ENCODE measurements around the gene KCNIP1.

Gene KCNIP1

DNA sequence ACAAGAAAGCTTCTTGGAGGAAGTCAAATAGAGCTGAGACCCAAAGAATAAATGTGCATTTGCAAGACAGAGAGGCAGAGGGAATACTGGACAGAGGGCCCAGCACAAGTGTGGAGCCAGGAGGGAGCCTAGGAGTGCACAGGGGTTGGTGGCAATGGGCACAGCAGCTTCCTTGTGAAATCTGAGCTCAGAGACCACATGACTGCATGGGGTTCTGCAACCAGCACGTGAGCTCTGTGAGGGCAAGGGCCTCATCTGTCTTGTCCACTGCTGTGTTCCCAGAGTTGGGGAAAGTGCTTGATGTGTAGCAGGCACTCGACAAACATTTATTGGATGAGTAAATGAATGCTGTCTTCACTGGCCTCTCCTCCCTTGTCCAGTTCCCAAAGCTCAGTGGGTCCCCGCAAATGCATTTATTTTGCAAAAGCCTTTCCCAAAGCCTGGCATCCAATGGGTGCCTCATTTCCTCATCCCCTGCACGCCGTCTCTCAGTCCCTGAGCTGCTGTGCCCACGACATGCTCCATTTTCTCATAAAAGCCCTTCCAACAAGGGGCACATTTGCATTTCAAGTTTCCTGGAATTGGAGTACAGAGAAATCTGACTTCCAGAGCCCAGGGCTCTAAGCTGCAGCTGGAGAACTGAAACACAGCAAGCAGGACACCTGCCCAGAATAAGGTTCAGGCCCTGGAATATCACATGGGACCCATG, 58.5 kb downstream of the KCNIP1 start:
- in situ Hi-C loops (cut with MboI; ENCODE audit: low sequenced_read_pairs), result no loop called here

DNA sequence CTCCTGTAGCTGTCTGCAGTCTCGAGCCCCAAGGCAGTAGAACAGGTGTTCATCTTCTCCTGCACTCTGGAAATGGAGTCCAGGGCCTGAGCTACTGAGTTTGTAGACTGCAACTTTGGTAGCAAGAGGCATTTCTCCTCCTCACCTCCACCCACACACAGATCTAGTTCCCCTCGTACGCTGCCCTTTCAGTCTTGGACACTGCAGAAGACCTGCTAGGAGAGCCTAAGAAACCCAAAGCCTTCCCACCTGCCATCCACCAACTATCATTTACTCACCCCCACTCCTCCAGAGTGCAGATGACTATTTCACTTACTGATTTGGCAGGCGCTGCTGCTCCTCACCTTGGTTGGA, 59.0 kb downstream of the KCNIP1 start:
- in situ Hi-C loops (cut with MboI; ENCODE audit: low sequenced_read_pairs), result no loop called here

DNA sequence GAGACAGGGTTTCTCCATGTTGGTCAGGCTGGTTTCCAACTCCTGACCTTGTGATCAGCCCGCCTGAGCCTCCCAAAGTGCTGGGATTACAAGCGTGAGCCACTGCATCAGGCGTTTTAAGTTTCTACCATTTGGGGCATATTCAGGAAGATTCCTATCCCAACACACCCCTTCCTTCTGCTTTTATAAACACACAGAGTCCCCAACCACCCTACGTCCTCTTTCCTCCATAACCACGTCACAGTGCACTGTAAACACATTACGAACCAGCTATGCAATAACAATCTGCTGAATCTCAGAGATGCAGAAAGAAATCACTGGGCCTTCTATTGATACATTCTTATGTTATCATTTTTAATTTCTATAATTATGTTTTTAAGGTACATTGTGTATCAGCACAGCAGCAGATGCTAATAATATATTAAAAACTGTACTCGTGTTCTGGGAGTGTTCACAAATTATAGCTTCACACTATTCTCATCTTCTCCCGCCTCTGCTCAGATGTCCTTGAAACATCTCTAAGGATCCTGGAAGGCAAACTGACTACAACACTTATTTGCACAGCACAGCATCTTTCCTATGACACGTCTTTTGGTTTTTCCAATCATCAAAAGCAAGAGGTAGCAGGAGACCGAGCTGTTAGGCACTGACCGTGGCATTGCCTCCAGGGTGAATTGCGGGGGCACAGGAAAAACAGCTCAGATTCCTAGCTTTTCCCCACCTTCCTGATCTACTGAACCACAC, 60.2 kb downstream of the KCNIP1 start:
- in situ Hi-C loops (cut with MboI; ENCODE audit: low sequenced_read_pairs), result no loop called here

DNA sequence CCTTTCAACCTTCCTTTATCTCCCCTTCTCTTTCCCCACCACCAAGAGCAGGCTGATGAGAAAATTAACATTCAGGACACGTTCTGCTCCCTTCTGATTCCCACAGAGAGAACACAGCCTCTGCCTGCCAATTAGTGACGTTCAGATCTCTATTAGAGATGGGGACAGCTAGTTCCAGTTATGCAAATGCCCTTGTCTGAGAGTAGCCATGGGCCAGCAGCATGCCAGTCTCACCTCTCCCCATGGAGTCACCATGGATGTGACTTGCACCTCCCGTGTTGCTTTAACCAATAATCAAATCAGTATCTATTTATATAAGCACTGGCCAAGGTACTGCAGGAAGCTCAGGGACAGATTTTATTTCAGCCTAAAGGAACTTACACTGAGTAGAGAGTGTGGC, 61.3 kb downstream of the KCNIP1 start:
- in situ Hi-C loops (cut with MboI; ENCODE audit: low sequenced_read_pairs), result no loop called here

DNA sequence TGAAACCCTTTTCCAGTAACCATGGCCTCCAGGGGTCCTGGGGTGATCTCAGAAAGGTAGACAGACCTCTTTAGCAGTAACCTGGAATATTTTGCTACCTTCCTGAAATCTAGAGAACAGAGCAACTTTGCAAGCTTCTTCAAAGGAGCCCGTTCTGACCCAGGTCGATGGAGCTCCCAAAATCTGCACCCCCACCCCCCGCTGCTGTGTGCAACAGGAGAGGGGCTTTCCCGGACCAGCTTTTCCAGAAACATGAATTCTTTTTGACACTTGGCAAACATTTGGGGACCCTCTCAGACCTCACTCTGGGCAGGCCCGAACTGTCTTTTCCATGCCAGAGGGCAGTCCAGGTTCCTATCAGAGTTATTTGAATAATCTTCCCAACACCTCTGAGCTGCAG, 65.3 kb downstream of the KCNIP1 start:
- in situ Hi-C loops (cut with MboI; ENCODE audit: low sequenced_read_pairs), result no loop called here

- in situ Hi-C loops (cut with MboI; ENCODE audit: low sequenced_read_pairs), result no loop called here
These were observed 66.7 kb downstream of the KCNIP1 start for GRCh38 chr5:170570476-170570875.

DNA sequence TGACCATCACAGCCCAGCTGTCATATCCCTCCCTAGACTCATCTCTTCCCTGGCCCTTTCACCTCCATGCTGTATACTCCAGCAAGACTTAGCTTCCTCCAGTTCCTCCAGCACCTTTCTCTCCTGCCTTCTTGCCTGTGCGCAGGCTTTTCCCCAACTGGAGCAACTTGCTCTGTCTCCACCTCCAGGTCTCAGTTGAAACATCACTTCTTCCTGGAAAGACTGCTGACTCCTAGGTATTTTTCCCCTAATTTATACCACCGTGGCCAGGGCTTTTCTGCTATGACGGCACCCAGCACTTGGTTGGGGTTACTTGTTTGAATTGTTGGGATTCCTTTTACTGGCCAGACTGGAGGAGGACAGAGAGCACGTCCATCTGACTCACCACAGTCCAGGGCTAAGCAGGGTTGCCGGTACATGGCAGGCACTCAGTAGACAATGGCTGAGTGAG, 67.5 kb downstream of the KCNIP1 start:
- in situ Hi-C loops (cut with MboI; ENCODE audit: low sequenced_read_pairs), result no loop called here

- in situ Hi-C loops (cut with MboI; ENCODE audit: low sequenced_read_pairs), result no loop called here
These were observed 68.3 kb downstream of the KCNIP1 start for GRCh38 chr5:170571875-170572852.

DNA sequence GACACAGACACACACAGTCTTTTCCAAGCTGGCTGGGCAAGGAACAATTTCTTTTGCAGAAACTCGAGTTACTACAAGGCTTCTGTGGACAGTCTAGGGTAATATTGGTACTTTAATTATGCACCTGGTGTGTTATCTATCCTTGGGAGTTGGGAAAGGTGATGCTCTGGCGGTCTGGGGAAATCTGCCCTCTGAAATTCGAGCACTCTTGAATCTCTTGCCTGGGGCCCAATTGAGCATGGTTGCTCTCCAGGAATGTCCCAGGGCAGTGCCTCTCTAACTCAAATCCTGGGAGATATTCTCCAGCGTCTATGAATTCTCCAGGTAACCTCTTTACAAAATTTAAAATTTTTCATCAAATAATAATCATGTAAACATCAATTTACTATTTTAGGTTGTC, 69.3 kb downstream of the KCNIP1 start:
- in situ Hi-C loops (cut with MboI; ENCODE audit: low sequenced_read_pairs), result no loop called here

DNA sequence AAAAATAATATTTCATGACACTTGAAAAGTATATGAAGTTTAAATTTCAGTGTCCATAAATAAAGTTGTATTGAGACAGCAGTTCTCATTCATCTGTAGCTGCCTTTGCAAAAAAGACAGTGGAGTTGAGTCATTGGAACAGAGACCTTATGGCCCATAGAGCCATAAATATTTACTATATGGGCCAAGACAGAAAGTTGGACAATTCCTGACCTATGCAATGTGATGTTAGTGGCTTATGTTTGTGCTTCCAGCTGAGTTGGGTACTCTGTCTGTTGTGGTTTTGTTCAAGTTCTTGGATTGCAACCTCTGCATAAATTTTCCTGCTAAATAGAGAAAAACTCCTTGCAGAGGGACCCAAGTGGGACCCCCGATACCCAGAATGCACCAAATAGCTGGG, 69.8 kb downstream of the KCNIP1 start:
- in situ Hi-C loops (cut with MboI; ENCODE audit: low sequenced_read_pairs), result no loop called here

DNA sequence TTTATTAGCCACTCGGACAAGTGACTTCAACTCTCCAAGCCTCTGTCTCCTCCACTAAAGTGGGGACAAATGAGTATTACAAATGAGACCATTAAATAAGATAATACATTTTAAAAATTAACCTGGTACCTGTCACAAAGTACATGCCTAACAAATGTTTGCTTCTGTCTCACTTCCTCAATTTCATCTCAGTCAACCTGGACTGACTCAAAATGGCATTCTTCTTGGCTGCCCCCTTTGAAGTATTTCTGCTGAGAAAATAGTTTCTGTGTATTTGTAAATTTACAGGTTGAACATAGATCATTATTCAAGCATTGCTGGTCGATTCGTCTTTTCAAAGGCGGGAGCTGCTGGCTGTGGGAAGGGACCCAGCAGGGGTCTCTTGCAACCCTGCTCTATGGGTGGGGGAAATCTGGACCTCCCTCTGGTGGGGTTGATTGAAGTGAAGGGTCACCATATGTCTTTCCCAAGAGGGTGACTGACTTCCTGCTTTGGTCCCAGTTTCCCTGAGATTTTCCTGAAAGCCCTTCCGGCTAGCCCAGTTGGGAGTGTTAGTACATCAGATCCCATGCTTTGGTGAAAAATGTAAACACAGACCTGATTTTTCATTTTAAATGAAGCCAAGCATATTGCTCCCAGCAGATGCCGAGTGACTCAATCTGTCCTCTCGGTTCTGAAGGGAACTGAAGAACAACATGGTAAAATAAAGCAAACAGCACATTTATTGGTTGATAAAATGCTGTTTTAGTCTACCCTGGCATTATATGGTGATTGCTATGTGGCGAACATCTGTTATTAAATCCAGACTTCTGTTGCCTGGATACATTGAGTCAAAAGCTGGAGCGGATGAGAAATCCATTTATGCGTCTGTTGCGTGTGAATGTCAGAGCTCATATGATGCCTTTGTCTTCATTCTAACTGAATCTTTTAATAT, 73.0 kb downstream of the KCNIP1 start:
- in situ Hi-C loops (cut with MboI; ENCODE audit: low sequenced_read_pairs), result no loop called here

- in situ Hi-C loops (cut with MboI; ENCODE audit: low sequenced_read_pairs), result no loop called here
These were observed 75.8 kb downstream of the KCNIP1 start for GRCh38 chr5:170579601-170580000.

GRCh38 chr5:170581211-170581610, 77.4 kb downstream of the KCNIP1 start:
- in situ Hi-C loops (cut with MboI; ENCODE audit: low sequenced_read_pairs), result no loop called here

- in situ Hi-C loops (cut with MboI; ENCODE audit: low sequenced_read_pairs), result no loop called here
These were observed 79.0 kb downstream of the KCNIP1 start for GRCh38 chr5:170582644-170583330.

GRCh38 chr5:170584003-170584402, 80.2 kb downstream of the KCNIP1 start:
- in situ Hi-C loops (cut with MboI; ENCODE audit: low sequenced_read_pairs), result no loop called here

DNA sequence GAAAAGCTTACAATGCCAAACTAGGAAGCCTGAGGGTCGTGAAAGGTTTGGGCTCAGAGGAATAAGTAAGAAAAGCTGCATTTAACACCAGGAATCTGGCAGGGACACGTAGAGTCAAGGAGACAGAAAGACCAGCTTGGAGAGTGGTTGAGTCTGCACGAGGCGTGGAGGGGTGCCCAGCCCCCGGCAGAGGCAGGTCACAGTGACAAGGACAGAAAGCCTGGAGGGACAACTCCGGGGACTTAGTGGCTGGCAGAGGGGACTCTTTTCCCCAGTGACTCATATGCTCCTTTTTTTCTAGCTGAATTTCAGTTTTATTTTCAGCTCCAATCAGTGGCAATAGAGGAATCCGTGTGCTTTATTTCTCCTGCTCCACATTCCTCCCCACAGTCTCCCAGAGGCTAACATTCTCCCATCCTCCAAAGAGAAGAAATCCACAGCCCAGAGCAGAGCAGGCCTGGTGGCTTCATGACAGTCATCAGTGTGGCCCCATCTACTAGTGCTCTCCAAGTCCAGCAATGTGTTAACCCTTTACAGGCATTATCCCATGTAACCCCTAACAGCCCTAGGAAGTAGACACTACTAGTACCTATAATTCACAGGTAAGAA, 80.7 kb downstream of the KCNIP1 start:
- in situ Hi-C loops (cut with MboI; ENCODE audit: low sequenced_read_pairs), result no loop called here

DNA sequence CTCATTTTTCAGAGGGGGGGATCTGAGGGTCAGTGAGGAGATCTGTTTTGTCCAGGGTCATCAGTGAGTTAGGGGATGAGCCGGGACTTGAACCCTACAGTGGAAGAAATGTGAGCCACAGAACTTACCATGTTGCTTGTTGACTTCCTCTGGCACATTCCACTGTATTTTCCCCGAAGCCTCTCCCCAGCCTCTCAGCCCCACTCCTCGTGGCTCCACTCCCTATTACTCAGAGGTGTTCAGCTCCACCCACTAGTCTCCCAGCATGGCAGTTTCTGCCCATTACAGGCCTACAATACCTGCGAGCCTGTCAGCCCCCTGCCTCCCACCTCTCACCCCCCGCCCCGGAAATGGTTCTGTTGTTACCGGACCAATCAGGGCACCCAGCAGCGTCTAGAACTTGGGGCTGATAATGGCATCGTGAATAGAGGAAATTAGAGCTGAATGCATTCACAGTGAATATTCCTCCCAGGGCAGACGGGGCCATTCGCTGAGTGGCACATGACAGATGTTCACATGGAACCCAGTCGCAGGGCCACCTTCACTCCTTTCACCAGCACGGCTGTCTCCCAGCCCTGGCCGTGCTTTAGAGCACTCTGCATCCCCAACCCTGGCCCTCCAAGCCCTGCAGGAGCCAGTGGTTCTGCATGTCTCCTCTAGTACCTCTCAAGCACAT, 81.6 kb downstream of the KCNIP1 start:
- in situ Hi-C loops (cut with MboI; ENCODE audit: low sequenced_read_pairs), result no loop called here

DNA sequence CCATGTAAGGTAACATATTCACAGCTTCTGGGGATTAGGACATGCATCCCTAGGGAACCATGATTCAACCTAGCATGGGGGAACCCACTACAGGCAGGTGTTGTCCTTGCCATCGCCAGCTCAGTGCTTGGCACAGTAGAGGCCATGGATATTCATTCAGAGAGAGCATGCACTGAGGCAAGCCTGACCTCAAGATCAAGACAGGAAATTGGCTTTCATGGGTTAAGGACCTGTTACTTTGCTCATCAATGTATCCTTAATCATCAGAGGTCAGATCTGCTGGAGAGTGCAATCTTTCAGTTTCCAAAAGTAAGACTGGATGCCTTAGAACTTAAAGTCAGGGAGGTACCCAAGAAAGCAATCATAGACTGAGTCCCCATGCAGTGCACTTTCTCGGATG, 84.0 kb downstream of the KCNIP1 start:
- in situ Hi-C loops (cut with MboI; ENCODE audit: low sequenced_read_pairs), result no loop called here

GRCh38 chr5:170589643-170590042, 85.8 kb downstream of the KCNIP1 start:
- in situ Hi-C loops (cut with MboI; ENCODE audit: low sequenced_read_pairs), result no loop called here
